Smooth muscle cell of the brain vasculature (primary cell): ENCODE measurements around the gene PITHD1.
"Not testable (repeated sequence)": the region's sequence is repeated elsewhere in the genome, so short reads cannot be mapped to it uniquely, and the experiment has no call there.

ENCODE experiments used
- DNase-seq: peaks from one replicate; pipeline ENCODE4 v3.0.0-alpha.2; 2012; ENCODE audit warnings: low read depth, low spot score

The PITHD1 gene

DNA sequence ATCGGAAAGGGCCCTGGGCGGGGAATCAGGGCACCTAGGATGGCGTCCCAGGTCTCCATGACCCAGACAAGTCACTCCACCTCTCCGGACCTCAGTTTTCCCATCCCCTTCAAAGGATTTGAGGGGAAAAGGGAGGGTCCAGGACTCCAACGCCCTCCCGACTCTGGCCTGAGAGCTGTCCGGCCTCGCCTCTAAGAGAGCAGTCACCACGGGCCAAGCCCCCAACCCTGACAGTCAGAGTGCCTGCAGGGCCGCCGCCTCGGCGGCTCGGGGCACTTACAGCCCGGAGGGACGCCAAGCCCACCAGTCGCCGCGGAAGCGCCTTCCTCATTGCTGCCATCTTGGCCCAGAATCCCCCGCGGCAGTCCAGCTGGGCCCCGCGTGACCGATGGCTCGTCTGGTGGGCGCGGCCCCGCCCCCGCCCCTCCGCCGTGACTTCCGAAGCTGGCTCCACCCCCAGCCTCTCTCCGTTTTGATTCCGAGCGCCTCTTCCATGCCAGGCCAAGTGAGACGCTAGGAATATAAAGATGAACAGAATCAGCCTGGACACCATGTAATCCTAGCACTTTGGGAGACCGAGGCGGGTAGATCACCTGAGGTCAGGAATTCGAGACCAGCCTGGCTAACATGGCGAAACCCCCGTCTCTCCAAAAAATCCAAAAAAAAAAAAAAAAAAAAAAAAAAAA, 47.0 kb downstream of the PITHD1 start, which contains the start of gene HMGCL:
Gene HMGCL, minus strand, starts transcription at position 354 of the 686 bp plus-strand sequence. Its CDS starts 14 bp downstream, at position 340.
- peak; percentile 76 for DNase-seq

DNA sequence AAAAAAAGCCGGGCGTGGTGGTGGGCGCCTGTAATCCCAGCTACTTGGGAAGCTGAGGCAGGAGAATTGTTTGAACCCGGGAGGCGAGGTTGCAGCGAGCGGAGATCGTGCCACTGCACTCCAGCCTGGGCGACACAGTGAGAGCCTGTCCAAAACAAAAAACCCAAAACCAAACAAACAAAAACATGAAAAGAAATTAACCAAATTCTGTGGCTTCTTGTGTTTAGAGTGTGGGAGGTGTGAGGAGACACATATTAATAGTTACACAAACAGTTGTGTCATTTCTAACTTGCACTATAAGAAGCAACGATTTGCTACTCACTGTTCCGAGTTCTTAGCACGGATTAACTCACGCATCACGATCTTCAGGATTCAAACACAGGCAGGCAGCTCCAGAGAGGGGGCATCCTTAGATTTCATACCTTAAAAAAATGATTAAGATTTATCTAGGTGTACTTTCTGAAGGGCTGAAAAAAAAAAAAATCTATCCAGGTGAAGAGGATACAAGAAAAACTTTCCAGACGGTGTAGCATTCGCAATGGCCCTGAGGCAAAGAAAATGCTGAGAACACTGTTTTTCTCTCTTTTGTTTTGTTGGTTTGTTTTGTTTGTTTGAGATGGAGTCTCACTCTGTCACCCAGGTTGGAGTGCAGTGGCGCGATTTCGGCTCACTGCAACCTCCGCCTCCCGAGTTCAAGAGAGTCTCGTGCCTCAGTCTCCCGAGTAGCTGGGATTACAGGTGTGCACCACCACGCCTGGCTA, 47.7 kb downstream of the PITHD1 start:
- DNase-seq: no peak

DNA sequence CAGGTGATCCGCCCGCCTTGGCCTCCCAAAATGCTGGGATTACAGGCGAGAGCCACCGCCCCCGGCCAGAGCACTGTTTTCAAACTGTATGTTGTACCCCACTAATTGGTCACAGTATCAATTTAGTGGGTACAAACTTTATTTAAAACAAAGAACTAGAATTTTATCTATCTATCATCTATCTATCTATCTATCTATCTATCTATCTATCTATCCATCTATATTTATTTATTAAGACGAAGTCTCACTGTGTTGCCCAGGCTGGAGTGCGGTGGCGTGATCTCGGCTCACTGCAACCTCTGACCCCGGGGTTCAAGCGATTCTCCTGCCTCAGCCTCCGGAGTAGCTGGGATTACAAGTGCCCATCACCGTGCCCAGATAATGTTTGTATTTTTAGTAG, 48.4 kb downstream of the PITHD1 start:
- DNase-seq: not testable (repeated sequence)

DNA sequence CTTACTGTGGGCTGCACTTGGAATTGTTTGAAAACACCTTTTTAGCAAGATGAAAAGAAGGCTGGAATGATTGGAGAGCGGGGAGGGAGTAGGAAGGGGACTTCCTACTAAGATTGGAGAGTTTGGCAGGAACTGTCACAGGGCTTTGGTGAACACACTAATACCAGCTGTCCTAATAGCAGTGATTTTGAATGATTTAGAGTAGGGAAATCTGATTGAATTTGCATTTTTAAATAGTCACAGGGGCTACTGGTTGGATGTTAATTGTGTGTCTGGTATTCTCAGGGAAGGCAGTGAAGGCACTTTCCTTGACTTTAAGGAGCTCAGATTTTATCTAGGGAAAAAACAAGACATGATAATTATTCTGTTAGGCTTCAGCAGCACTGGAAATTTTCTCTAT, 49.5 kb downstream of the PITHD1 start:
- DNase-seq: no peak

DNA sequence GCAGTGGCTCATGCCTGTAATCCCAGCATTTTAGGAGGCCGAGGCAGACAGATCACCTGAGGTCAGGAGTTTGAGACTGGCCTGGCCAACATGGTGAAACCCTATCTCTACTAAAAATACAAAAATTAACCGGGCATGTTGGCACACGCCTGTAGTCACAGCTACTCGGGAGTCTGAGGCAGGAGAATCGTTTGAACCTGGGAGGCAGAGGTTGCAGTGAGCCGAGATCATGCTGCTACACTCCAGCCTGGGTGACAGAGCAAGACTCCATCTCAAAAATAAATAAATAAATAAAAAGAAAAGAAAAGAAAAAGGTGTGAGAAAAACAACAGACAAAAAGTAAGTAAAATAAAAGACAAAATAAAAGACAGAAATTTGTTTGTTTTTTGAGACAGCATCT, 55.9 kb downstream of the PITHD1 start:
- not testable (repeated sequence) for DNase-seq

DNA sequence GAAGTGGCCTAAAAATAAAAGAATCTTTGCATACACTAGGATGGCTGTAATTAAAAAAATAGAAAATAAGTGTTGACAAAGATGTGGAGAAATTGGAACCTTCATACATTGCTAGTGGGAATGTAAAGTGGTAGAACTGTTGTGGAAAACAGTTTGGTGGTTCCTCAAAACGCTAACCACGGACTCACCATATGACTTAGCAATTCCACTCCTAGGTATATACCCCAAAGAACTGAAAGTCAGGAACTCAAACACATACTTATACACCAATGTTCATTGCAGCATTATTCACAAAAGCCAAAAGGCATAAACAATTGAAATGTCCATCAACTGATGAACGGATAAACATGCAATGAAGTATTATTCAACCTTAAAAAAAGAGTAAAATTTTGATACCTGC, 57.8 kb downstream of the PITHD1 start:
- DNase-seq: no peak
